GM12875 (cell line): Measurements from ENCODE around the gene EVA1A.

Experiments used
- H3K4me3 ChIP-seq: one replicate; pipeline ENCODE4 v1.5.1; 2011; ENCODE audit warnings: low read depth, low read length, control low read depth
- TF ChIP-seq, protein P1 (sequence below): IDR thresholded peaks from 2 replicates; pipeline ENCODE4 v1.5.1; 2011; ENCODE audit warnings: low read depth, mild to moderate bottlenecking, control low read depth, inconsistent platforms, low read length, moderate library complexity, borderline replicate concordance; ENCODE audit not compliant: insufficient read depth

EVA1A gene

DNA sequence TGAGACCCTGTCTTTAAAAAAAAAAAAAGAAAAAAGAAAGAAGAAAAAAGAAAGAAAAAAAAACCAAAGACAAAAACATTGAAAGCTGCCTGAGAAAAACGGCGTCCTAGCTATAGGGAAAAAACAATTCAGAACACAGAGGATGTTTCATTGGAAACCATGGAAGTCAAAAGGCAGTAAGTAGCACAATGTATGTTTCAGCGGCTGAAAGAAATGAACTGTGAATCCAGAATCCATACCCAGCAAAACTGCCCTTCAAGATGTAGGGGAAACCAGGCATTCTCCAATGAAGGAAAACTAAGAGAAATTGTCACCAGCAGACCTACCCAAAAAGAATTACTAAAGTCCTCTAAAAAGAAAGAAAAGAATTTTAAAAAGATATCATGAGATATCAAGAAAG lies 27.6 kb downstream of the EVA1A start:
- H3K4me3 ChIP-seq: no peak overlapping the region
- TF ChIP-seq, protein P1, sequence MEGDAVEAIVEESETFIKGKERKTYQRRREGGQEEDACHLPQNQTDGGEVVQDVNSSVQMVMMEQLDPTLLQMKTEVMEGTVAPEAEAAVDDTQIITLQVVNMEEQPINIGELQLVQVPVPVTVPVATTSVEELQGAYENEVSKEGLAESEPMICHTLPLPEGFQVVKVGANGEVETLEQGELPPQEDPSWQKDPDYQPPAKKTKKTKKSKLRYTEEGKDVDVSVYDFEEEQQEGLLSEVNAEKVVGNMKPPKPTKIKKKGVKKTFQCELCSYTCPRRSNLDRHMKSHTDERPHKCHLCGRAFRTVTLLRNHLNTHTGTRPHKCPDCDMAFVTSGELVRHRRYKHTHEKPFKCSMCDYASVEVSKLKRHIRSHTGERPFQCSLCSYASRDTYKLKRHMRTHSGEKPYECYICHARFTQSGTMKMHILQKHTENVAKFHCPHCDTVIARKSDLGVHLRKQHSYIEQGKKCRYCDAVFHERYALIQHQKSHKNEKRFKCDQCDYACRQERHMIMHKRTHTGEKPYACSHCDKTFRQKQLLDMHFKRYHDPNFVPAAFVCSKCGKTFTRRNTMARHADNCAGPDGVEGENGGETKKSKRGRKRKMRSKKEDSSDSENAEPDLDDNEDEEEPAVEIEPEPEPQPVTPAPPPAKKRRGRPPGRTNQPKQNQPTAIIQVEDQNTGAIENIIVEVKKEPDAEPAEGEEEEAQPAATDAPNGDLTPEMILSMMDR: no peak

DNA sequence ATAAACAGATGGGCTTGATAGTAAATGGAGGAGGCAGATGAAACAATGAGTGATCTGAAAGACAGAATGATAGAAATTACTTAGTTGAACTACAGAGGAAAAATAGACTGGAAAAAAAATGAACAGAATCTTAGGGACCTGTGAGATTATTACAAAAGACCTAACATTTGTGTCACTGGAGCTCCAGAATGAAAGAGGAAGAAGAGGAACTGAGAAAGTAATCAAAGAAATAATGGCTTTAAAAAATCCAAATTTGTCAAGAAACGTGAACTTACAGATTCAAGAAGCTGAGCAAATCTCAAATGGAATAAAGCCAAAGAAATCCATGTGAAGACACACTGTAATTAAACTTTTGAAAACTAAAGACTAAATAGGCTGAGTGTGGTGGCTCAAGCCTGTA lies 28.3 kb downstream of the EVA1A start:
- H3K4me3 ChIP-seq: no peak overlapping the region
- TF ChIP-seq, protein P1: no peak

- TF ChIP-seq, protein P1: no peak
- H3K4me3 ChIP-seq: no peak overlapping the region
These were observed 32.3 kb downstream of the EVA1A start for GRCh38 chr2:75528221-75528977.

- TF ChIP-seq, protein P1: no peak
- H3K4me3 ChIP-seq: no peak overlapping the region
These were observed 33.1 kb downstream of the EVA1A start for GRCh38 chr2:75527676-75528075.

GRCh38 chr2:75526842-75527241 lies 33.9 kb downstream of the EVA1A start:
- H3K4me3 ChIP-seq: no peak overlapping the region
- TF ChIP-seq, protein P1: no peak

DNA sequence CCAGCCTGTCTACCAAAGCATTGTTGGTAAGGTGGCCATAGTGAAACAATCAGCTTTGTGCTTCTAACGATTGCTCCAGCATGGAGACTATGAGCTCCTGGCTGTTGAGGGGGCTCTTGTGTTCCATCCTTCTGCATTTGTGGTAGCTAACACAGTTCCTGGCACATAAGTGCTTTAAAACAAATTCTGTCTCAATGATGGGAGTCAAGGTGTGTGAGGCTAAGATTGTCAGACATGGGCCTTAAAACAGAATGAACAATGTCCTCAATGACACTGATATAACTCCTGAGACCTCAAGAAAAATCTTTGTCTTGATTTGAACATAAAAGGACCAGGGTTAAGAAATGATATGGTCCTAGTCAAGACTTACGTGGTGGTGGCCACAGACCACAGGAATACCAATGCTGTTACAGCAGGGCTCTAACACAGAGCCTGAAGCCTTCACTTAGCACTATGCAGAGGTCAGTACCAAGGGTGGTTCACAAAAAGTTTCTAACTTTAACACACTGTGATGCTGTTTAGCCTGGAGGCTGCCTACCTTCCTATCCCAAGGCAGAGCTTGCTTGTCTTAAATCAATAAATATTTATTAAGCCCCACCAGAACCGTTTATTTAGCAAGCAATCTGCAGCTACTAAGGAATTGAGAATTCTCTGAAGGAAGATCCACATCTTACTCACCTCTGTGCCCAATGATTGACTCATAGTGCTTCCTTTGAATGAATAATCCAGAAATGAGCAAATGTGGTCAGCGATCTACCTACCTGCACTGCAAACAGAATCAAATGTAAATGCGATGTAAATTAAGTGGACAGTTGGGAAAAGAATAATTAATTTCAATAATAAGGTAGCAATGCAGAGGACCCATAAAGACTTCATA lies 35.1 kb downstream of the EVA1A start:
- no peak overlapping the region for H3K4me3 ChIP-seq

More for the DNA sequence above, 35.1 kb downstream of the EVA1A start:
- TF ChIP-seq, protein P1: no peak
